ENCODE data around the gene IL20.
"Not testable (repeated sequence)": the region's sequence is repeated elsewhere in the genome, so short reads cannot be mapped to it uniquely, and the experiment has no call there.

Gene IL20

DNA sequence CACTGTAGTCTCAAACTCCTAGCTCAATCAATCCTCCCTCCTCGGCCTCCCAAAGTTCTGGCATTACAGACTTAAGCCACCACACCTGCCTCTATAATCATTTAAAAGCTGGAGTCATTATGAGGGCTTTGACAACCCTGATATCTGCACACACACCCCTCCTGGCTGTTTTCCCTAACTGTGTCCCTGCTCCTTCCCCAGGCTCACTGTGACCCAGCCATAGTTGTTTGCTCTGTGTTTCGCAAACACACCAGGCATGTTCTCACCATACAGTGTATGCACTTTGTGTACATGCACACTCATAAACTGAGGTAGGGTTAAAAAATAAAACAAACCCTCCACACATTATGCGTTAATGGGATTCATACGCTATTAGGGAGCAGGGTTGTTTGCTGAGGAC lies 21.8 kb upstream of the IL20 start:
- DNase-seq (ENCODE audit: low spot score): no peak

DNA sequence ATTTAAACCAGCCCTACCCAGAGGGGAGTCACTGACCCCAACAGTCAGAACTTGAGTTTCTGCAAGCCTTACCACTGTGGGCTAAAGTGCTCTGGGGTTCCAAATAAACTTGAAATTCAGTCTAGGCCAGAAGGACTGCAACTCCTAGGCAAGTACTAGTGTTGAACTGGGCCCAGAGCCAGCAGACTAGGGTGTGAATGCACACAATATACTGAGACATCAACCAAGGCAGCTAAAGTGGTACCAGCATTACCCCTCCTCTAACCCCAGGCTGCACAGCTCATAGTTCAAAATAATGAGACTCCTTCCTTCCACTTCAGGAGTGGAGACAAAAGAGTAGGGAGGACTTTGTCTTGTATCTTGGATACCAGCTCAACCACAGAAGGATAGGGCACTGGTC lies 18.9 kb upstream of the IL20 start:
- DNase-seq (ENCODE audit: low spot score): no peak

DNA sequence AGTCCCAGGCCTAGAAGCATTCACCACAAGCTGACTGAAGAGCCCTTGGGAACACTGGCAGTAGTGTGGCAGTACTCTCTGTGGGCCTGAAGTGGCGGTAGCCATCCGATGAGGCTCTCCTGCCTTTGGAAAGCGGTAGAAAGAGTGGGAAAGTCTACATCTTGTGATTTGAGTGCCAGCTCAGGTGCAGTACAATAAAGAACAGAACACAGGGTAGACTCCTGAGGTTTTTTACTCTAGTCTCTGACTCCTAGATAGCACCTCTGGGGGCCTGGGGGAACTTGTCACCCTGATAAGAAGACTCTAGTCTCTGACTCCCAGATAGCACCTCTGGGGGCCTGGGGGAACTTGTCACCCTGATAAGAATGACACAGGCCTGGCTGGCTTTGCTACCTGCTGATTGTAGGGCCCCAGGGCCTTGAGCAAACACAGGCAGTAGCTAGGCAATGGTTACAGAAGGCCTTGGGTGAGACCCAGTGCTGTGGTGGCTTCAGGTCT lies 18.0 kb upstream of the IL20 start:
- DNase-seq (ENCODE audit: low spot score): no peak

DNA sequence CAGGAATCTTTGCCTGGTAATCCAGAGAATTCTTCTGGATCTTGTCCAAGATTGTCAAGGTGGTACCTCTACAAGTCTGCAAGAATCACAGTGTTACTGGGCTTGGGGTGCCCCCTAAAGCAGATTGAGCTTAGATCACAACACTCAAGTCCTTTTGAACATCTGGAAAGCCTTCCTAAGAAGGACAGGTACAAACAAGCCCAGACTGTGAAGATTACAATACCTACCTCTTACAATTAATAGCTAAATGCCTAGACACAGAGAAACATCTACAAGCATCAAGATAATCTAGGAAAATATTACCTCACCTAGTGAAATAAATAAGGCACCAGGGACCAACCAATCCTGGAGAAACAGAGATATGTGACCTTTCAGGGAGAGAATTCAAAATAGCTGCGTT lies 17.5 kb upstream of the IL20 start:
- no peak for DNase-seq (ENCODE audit: low spot score)

DNA sequence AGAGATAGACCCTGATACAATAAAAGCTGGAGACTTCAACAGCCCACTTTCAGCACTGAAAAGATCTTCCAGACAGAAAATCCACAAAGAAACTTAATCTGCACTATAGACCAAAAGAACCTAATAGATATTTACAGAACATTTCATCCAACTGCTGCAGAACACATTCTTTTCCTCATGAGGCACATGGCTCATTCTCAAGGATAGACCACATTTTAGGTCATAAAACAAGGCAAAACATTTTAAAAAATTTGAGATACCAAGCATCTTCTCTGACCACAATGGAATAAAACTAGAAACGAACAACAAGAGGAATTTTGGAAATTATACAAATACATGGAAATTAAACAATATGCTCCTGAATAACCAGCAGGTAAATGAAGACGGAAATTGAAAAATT lies 15.0 kb upstream of the IL20 start:
- DNase-seq (ENCODE audit: low spot score): no peak

DNA sequence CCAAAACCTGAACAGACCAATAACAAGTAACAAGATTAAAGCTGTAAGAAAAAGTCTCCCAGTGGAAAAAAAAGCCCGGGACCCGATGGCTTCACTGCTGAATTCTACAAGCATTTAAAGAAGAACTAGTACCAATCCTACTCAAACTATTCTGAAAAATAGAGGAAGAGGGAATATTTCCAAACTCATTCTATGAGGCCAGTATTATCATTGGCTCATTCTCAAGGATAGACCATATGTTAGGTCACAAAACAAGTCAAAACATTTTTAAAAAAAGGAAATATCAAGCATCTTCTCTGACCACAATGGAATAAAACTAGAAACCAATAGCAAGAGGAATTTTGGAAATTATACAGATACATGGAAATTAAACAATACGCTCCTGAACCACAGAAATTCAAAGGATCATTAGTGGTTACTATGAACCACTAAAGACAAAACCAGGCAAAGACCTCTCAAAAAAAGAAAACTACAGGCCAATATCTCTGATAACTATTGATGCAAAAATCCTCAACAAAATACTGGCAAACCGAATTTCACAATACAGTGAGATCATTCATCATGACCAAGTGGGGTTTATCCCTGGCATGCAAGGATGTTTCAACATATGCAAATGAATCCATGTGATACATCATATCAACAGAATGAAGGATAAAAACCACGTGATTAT lies 13.9 kb upstream of the IL20 start:
- DNase-seq (ENCODE audit: low spot score): no peak

DNA sequence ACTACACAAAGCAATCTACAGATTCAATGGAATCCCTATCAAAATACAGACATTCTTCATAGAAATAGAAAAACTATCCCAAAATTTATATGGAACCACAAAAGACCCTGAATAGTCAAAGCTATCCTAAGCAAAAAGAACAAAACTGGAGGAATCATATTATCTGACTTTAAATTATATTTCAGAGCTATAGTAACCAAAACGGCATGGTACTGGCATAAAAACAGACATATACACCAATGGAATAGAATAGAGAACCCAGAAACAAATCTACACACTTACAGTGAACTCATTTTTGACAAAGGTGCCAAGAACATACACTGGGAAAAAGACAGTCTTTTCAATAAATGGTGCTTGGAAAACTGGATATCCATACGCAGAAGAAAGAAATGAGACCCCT lies 12.8 kb upstream of the IL20 start:
- DNase-seq (ENCODE audit: low spot score): not testable (repeated sequence)

DNA sequence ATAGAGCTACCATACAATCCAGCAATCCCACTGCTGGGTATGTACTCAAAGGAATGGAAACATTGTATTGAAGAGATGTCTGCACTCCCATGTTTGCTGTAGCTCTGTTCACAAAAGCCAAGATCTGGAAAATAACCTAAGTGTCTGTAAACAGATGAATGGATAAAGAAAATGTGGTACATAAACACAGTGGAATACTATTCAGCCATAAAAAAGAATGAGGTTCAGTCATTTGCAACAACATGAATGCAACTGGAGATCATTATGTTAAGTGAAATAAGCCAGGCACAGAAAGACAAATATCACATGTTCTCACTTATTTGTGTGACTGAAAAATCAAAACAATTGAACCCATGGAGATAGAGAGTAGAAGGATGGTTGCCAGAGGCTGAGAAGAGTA lies 11.7 kb upstream of the IL20 start:
- DNase-seq (ENCODE audit: low spot score): not testable (repeated sequence)

DNA sequence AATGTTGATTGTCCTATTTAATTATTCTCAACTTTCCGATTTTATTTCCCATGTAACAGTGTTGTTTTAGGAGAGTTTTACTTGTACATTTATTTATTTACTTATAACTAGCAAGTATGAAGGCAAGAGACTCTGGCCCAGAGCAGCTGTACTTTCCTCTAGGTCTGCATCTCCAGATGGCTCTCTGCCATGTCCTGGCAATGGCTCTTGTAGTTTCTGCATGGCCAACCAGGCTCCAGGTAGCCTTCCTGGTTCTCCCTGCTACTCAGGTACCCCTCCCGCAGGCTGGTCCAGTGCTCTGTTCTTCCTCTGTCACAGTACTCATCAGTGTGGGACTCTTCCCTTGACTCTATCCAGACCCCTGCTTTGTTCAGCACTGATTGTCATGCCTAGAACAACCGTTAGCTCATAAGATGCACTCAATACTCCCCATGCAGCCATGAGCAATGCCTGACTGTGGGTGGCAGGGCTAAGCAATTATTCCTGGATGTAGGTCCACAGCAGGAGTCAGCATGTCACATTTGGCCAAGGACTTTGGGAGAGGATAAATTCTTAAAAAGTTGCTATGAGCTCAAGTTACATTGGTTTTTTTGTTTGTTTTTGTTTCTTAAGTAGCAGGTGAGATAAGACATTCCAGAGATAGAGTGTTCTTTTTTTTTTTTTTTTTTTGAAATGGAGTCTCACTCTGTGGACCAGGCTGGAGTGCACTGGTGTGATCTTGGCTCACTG lies 10.9 kb upstream of the IL20 start:
- no peak for DNase-seq (ENCODE audit: low spot score)

DNA sequence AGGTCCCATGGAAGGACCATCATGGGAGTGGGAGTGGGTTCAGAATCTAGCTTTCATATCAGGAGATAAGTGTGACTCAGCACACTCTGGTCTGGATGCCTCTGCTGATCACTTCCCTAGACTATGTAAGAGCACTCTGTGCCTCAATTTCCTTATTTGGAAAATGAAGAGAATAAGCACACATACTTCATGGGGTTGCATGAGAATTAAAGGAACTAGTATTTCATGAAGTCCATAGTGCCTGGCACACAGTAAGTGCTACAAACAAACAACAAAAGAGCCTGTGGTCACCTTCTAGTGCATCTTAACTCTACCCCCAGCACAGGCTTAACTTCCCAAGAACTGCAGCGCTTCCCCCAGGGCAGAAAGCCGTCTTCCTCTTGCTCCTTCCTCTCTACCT lies 9.6 kb upstream of the IL20 start:
- DNase-seq (ENCODE audit: low spot score): no peak

DNA sequence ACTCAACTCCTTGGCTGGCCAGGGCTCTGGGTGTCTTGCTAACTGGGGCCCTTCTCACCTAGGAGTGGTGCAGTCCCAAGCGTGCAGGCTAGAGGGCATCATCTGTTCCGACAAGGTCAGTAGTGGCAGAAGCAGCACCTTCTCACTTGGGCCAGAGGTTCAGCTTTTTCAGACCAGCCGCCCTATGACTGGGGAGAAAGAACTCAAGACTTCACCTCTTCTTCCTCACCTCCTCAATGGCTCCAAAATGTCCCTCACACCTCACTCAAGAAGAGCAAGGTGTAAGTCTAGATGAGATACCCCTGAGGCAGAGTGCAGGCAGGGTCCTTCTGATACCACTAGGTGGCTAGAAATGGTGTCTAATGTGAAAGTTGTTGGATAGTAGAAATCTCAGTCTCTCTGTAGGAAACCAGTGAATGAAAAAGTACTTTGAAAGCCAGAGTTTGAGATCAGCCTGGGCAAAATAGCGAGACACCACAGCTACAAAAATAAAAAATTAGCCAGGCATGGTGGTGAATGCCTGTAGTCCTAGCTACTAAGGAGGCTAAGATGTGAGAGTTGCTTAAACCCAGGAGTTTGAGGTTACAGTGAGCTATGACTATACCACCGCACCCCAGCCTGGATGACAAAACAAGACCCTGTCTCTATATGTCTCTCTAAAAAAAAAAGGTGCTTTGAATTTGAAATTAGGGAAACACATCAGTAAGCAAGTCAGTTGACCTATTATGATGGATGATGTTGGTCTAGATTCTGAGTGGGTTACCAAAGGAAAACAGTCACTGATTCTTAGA lies 8.6 kb upstream of the IL20 start:
- no peak for DNase-seq (ENCODE audit: low spot score)

DNA sequence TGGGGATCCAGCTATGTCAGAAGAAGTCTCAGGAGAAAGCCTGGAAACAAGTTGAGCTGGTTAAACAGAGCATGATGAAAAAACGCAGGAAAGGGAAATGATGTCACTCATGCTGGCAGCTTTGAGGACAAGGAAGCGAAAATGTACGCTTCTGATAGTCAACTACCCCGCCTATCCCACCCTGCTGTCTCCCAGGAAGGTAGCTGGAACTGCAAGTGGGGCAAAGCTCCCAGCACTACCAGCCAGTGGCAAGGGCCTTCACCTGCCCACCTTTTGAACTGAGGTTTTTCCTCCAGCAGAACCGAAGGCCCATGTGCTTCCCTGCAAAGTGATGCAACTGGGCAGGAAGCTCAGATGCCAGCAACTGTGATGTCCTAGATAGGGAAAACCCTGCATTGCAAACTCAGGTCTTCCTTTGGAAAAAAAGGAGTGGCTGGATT lies 6.3 kb upstream of the IL20 start:
- peak; percentile 37 for DNase-seq (ENCODE audit: low spot score)

DNA sequence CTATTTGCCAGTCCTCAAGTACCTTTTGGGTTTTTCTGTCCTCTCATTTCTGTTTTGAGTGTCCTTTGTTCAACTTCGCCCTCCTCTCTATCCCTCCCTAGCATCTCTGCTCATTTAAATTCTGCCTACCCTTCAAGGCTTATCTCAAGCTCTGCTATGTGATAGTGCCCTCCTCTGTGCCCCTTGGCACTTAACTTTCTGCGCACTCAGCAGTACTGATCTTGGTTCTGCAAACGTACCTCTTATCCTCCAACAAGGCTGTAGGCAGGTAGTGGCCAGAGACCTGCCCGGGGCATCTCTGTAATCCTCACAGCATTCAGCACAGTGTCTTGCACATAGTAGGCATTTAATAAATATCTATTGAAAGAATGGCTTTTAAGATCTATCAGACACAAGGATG lies 5.3 kb upstream of the IL20 start:
- DNase-seq (ENCODE audit: low spot score): no peak

DNA sequence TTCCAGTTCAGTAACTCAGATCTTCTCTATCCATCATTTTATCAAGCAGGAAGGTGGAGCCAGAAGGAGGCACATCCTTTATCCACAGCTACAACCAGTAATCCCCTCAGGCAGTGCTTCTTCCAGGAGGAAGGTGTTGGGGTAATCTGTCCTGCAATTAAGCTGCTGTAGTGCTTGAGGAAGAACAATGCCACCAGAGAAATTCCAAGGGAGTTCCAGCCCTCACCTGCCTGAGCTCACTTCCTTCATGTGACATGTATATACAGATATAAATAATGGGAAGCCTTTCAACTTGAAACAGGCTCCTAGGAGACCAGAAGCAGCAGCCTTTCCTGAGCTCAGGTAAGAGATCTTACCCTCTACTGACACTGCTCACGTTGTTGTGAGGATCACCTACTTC lies 2.2 kb upstream of the IL20 start:
- DNase-seq (ENCODE audit: low spot score): no peak

DNA sequence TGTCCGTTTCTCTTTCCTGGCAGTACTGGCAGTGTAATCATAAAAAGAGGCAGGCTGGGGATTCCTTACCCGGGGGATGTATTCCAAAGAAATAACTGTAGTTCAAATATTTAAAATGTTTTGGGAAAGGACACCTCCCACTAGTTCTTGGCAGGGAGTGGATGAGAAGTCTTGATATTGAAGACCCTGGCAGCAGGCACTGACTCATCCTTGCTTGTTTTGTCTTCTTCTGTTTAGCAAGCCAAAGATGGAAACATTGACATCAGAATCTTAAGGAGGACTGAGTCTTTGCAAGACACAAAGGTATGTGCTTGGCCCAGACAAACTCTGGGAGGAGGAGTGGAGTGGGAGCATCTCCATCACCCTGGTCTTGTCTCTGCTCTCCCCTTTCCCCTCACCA lies 639 bp downstream of the IL20 start:
- DNase-seq (ENCODE audit: low spot score): no peak

DNA sequence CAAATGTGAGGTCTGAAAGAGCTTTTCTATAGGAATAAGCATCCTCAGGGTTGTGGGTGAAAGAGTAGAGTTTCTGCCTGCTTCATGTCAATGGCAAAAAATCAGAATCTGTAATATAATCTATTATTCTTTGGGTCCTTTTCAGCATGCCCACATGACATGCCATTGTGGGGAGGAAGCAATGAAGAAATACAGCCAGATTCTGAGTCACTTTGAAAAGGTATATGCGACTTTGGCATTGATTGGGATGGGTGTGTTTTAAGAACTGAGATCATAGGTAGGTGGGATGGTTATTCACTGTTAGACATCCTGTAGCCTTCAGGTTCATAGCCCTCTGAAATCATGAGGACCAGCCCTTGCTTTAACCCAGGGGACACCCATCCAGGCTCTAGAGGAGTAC lies 1.8 kb downstream of the IL20 start:
- DNase-seq (ENCODE audit: low spot score): no peak

DNA sequence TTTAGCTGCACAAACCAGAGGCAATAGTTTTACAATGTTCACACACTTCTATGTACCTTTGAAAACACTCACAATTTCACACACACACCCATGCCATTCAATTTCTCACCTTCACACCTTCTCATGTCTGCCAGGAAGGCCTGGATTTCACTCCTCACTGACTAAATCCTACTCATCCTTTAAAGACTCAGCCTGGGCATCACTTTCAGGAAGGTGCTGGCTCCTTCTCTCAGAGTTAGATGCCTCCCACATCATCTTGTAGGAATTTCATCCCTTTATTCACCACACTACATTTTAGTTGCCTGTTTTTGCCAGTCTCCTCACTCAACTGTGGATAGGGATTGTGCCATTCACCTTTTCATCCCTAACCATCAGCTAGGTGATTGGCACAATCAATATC lies 2.3 kb downstream of the IL20 start:
- no peak for DNase-seq (ENCODE audit: low spot score)

DNA sequence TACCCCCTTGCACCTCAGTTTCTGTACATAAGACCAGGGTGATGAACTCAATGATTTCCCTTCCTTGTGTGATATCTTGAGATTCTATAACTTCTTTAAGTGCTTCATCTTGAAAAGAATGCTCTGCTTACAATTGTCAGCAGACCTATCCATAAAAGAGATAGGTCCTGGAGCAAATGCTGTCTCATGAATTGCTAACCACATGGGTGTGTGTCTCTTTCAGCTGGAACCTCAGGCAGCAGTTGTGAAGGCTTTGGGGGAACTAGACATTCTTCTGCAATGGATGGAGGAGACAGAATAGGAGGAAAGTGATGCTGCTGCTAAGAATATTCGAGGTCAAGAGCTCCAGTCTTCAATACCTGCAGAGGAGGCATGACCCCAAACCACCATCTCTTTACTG lies 2.8 kb downstream of the IL20 start:
- DNase-seq (ENCODE audit: low spot score): no peak

DNA sequence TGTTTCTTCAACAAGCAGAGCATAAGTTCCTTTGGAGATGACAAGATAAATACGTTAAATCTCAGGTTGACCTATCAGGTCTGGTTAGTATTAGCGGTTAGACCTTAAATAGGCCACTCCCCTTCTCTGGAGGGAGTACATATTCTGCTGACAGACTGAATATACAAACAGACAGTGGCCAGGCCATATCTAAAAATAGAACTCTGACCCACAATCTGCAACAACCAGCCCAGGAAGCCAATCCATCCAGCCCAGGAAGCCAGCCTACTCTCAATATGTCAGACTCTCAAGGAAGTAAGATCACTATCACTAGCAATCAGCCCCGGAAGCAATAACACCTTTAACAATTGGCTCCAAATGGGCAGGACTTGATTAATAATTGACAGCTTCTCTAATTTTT lies 6.7 kb downstream of the IL20 start:
- DNase-seq (ENCODE audit: low spot score): no peak

DNA sequence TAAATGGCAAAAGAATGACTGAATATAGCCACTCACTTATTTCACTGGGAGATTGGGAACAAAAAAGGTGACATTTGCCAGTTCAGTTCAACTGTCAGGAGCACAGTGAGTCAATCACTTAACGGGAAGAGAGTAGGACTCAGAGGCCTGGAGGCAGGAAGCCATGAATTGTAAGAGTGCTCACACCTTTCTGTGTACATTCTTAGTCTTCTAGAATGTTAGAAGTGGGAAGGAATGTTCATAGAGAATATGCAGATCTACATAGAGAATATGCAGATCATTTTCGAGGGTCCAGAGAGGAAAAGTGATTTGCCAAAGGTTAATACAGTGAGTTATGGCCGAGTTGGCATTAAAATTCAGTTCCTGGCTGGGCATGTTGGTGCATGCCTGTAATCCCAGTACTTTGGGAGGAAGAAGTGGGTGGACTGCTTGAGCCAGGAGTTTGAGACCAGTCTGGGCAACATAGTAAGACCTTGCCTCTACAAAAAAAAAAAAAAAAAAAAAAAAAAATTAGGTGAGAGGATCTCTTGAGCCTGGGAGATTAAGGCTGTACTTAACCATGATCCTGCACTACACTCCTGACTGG lies 8.3 kb downstream of the IL20 start:
- DNase-seq (ENCODE audit: low spot score): no peak

DNA sequence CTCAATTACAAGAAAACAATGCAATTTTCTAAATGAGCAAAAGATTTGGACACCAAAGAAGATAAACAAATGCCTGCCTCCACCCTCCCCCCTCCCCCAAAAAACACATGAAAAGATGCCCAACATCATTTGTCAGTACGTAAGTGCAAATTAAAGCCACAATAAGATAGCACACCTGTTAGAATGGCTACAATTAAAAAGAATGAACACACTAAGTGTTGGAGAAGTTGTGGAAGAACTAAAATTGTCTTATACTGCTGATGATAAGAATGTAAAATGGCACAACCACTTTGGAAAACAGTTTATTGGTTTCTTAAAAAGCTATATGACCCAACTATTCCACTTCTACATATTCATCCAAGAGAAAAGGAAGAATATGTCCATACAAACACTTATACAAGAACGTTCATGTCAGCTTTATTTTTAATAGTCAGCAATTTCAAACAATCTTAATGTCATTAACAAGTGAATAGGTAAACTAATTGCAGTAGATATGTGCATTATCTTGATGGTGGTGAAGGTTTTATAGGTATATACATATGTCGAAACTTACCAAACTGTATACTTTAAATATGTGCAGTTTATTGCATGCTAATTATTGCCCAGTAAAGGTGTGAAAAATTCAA lies 10.4 kb downstream of the IL20 start:
- DNase-seq (ENCODE audit: low spot score): no peak

DNA sequence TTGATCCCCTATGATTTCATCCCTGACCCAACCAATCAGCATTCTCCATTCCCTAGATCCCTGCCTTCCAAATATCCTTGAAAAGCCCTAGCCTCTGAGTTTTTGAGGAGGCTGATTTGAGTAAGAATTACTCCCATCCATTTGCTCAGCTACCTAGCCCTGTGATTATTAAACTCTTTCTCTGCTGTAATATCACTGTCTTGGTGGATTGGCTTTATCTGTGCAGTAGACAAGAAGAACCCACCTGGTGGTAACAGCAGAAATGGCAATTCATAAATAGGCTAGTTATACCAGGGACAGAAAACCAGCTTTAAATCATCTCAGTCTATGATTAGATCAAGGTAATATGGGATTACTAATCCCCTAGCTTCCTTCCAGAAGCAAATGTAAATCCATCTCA lies 13.0 kb downstream of the IL20 start:
- no peak for DNase-seq (ENCODE audit: low spot score)
